ENCODE measurements around the gene E2F7. TPM values are rescaled to one million over a fixed set of nuclear protein-coding genes. Genes with fewer than 3 reads are reported as not detected.

The E2F7 gene
- total and polyA plus RNA-seq, 2 donors (not counting 3 experiments of a cell fraction or from before 2014, with no cell fraction given), result 4.7 to 19.8 TPM

GRCh38 chr12:77045183-77045582, 20.2 kb downstream of the E2F7 start:
- intact Hi-C loops (cut with micrococcal nuclease) (loop anchor here (5.0 kb wide), 1 partner anchor 107 kb away; no protein-coding TSS in a partner anchor), dilution Hi-C loops (cut with MboI; ENCODE audit: extremely low pct_ligation_motif_present, low sequenced_read_pairs) (no loop called here)
- H3K4me3 ChIP-seq (replicated peaks in 1 of 3; ENCODE audit: insufficient read depth in 1 of 3, low read depth in 1 of 3, low read length in 3 of 3), result no peak overlapping the region
- no peak overlapping the region for H2AFZ ChIP-seq (ENCODE audit: low read depth, low read length)
- no peaks in the 10 kb centered on the region for H3K79me2 ChIP-seq (ENCODE audit: control insufficient read depth, insufficient read depth, low read length)
- H3K4me1 ChIP-seq (ENCODE audit: control insufficient read depth, extremely low read depth, insufficient read depth, low read length), result no peaks in the 10 kb centered on the region
- no peak overlapping the region for H3K4me2 ChIP-seq (ENCODE audit: insufficient read depth, low read length)
- no peak for FAIRE-seq
- POLR2A ChIA-PET, result no interaction called here
- no peaks in the 10 kb centered on the region for H3K9me3 ChIP-seq (replicated peaks; ENCODE audit: control insufficient read depth, insufficient read depth, low read length)
- no peak overlapping the region for H3K27ac ChIP-seq (ENCODE audit: insufficient read depth, low read depth, low read length)
- peaks cover 0 to 29% of the 10 kb centered on the region in 2 experiments for H3K36me3 ChIP-seq (ENCODE audit: control insufficient read depth in 2 of 2, extremely low read depth in 1 of 2, insufficient read depth in 2 of 2, low read length in 2 of 2)
- CTCF ChIA-PET, result no interaction called here
- DNase-seq (ENCODE audit: low read depth, low spot score), result no peak
- no peak for TF ChIP-seq POLR2A (IDR thresholded peaks at IDR 0.05; ENCODE audit: low read depth, low read length)
- no peak for TF ChIP-seq GATA2 (IDR thresholded peaks at IDR 0.05; ENCODE audit: insufficient read depth, insufficient read length, low read depth, low read length)
- no peak for TF ChIP-seq MYC (IDR thresholded peaks at IDR 0.05; ENCODE audit: low read depth, low read length)
- TF ChIP-seq MAX (IDR thresholded peaks at IDR 0.05; ENCODE audit: insufficient read depth, insufficient read length), result no peak
- no peak for TF ChIP-seq JUN (IDR thresholded peaks at IDR 0.05; ENCODE audit: borderline replicate concordance, insufficient read depth, insufficient read length, low read depth)
- no peaks in the 10 kb centered on the region for H3K27me3 ChIP-seq (ENCODE audit: control insufficient read depth in 2 of 2, insufficient read depth in 2 of 2, low read length in 2 of 2)
- H3K9me1 ChIP-seq (replicated peaks; ENCODE audit: control insufficient read depth, extremely low read depth, insufficient read depth, low read length), result no peaks in the 10 kb centered on the region
- no peak overlapping the region for H3K9ac ChIP-seq (replicated peaks; ENCODE audit: extremely low read depth, insufficient read depth, low read length)
- H4K20me1 ChIP-seq (replicated peaks; ENCODE audit: control insufficient read depth, extremely low read depth, insufficient read depth, low read length), result no peaks in the 10 kb centered on the region
- BruUV-seq (replicated peaks), result no TSS peak

GRCh38 chr12:77044721-77045120, 20.6 kb downstream of the E2F7 start:
- intact Hi-C loops (cut with micrococcal nuclease) (loop anchor here (5.0 kb wide), 1 partner anchor 108 kb away; no protein-coding TSS in a partner anchor), dilution Hi-C loops (cut with MboI; ENCODE audit: extremely low pct_ligation_motif_present, low sequenced_read_pairs) (no loop called here)
- no TSS peak for BruUV-seq (replicated peaks)

More at GRCh38 chr12:77044721-77045120, 20.6 kb downstream of the E2F7 start:
- H3K4me3 ChIP-seq (replicated peaks in 1 of 3; ENCODE audit: insufficient read depth in 1 of 3, low read depth in 1 of 3, low read length in 3 of 3), result no peak overlapping the region
- TF ChIP-seq POLR2AphosphoS5 (IDR thresholded peaks at IDR 0.05; ENCODE audit: insufficient read depth, low read depth, low read length), result no peak
- no peak for TF ChIP-seq POLR2A (IDR thresholded peaks at IDR 0.05; ENCODE audit: low read depth, low read length)
- no peak for TF ChIP-seq MAX (IDR thresholded peaks at IDR 0.05; ENCODE audit: insufficient read depth, insufficient read length)
- no peak for TF ChIP-seq EZH2 (IDR thresholded peaks at IDR 0.05; ENCODE audit: borderline replicate concordance, low read depth, low read length, severe bottlenecking)
- no peak for TF ChIP-seq FOS (IDR thresholded peaks at IDR 0.05; ENCODE audit: borderline replicate concordance, insufficient read depth, low read length)
- no peak for TF ChIP-seq CTCF (IDR thresholded peaks at IDR 0.05; ENCODE audit: extremely low read depth in 1 of 2, insufficient read depth in 1 of 2, low read depth in 1 of 2, low read length in 2 of 2)
- no peak for TF ChIP-seq MYC (IDR thresholded peaks at IDR 0.05; ENCODE audit: low read depth, low read length)
- TF ChIP-seq GATA2 (IDR thresholded peaks at IDR 0.05; ENCODE audit: insufficient read depth, insufficient read length, low read depth, low read length), result no peak
- TF ChIP-seq JUN (IDR thresholded peaks at IDR 0.05; ENCODE audit: borderline replicate concordance, insufficient read depth, insufficient read length, low read depth), result no peak
- H3K27me3 ChIP-seq (ENCODE audit: control insufficient read depth in 2 of 2, insufficient read depth in 2 of 2, low read length in 2 of 2), result no peaks in the 10 kb centered on the region
- H4K20me1 ChIP-seq (replicated peaks; ENCODE audit: control insufficient read depth, extremely low read depth, insufficient read depth, low read length), result no peaks in the 10 kb centered on the region
- no peaks in the 10 kb centered on the region for H3K9me3 ChIP-seq (replicated peaks; ENCODE audit: control insufficient read depth, insufficient read depth, low read length)
- CTCF ChIA-PET, result no interaction called here
- H3K9ac ChIP-seq (replicated peaks; ENCODE audit: extremely low read depth, insufficient read depth, low read length), result no peak overlapping the region
- H3K27ac ChIP-seq (ENCODE audit: insufficient read depth, low read depth, low read length), result no peak overlapping the region
- POLR2A ChIA-PET, result no interaction called here
- no peak for FAIRE-seq
- no peak for DNase-seq (ENCODE audit: low read depth, low spot score)
- no peak overlapping the region for H2AFZ ChIP-seq (ENCODE audit: low read depth, low read length)
- H3K9me1 ChIP-seq (replicated peaks; ENCODE audit: control insufficient read depth, extremely low read depth, insufficient read depth, low read length), result no peaks in the 10 kb centered on the region
- peaks cover 0 to 29% of the 10 kb centered on the region in 2 experiments for H3K36me3 ChIP-seq (ENCODE audit: control insufficient read depth in 2 of 2, extremely low read depth in 1 of 2, insufficient read depth in 2 of 2, low read length in 2 of 2)
- no peaks in the 10 kb centered on the region for H3K79me2 ChIP-seq (ENCODE audit: control insufficient read depth, insufficient read depth, low read length)
- H3K4me1 ChIP-seq (ENCODE audit: control insufficient read depth, extremely low read depth, insufficient read depth, low read length), result no peaks in the 10 kb centered on the region
- H3K4me2 ChIP-seq (ENCODE audit: insufficient read depth, low read length), result no peak overlapping the region
